ENCODE results near the gene GPS1.

GRCh38 chr17:82085931-82086764 lies 34.5 kb downstream of the GPS1 start:
- TF ChIP-seq REST (IDR thresholded peaks at IDR 0.05; ENCODE audit: unreplicated experiment) (no peak), EZH2phosphoT487 (IDR thresholded peaks at IDR 0.05; ENCODE audit: unreplicated experiment) (no peak), CTCF (conservative IDR thresholded peaks at IDR 0.05; ENCODE audit: low read depth in 2 of 2) (no peak), EZH2 (IDR thresholded peaks at IDR 0.05; ENCODE audit: low read depth, unreplicated experiment) (no peak), POLR2AphosphoS5 (IDR thresholded peaks at IDR 0.05; ENCODE audit: low read depth) (no peak)
